ENCODE data around the gene SYT2.
"Not testable (repeated sequence)": the region's sequence is repeated elsewhere in the genome, so short reads cannot be mapped to it uniquely, and the experiment has no call there.

- not testable (repeated sequence) for TF ChIP-seq CTCF, EP300, POLR2AphosphoS5 (IDR thresholded peaks at IDR 0.05)
Measured at GRCh38 chr1:202554619-202555018, 155.6 kb downstream of the SYT2 start.
